IPS-NIHi7 (cell line): ENCODE measurements around the gene TRIP12.
"Not testable (repeated sequence)": the region's sequence is repeated elsewhere in the genome, so short reads cannot be mapped to it uniquely, and the experiment has no call there.

Experiments used
- DNase-seq: peaks from one replicate; pipeline ENCODE4 v3.0.0; 2012; ENCODE audit warnings: mixed read lengths; ENCODE audit errors: extremely low spot score

TRIP12 gene

GRCh38 chr2:229768235-229768634, 153.6 kb downstream of the TRIP12 start:
- no peak for DNase-seq

GRCh38 chr2:229765721-229766120, 156.1 kb downstream of the TRIP12 start:
- DNase-seq: no peak

GRCh38 chr2:229761663-229762062, 160.1 kb downstream of the TRIP12 start:
- DNase-seq: no peak

GRCh38 chr2:229757462-229757861, 164.3 kb downstream of the TRIP12 start:
- DNase-seq: not testable (repeated sequence)

- DNase-seq: no peak
These were observed 168.7 kb downstream of the TRIP12 start for GRCh38 chr2:229752970-229753729.

- DNase-seq: no peak
These were observed 172.0 kb downstream of the TRIP12 start for GRCh38 chr2:229749779-229750178.

GRCh38 chr2:229748950-229749349, 172.9 kb downstream of the TRIP12 start:
- DNase-seq: peak; percentile 26

- DNase-seq: not testable (repeated sequence)
These were observed 179.1 kb downstream of the TRIP12 start for GRCh38 chr2:229742691-229743090.

GRCh38 chr2:229740279-229740678, 181.5 kb downstream of the TRIP12 start:
- DNase-seq: no peak

- no peak for DNase-seq
These were observed 183.7 kb downstream of the TRIP12 start for GRCh38 chr2:229738024-229738625.

GRCh38 chr2:229734410-229734809, 187.4 kb downstream of the TRIP12 start:
- DNase-seq: no peak

GRCh38 chr2:229733611-229734245, 188.1 kb downstream of the TRIP12 start:
- no peak for DNase-seq

- DNase-seq: no peak
These were observed 188.9 kb downstream of the TRIP12 start for GRCh38 chr2:229732897-229733296.

GRCh38 chr2:229731916-229732315, 189.9 kb downstream of the TRIP12 start:
- DNase-seq: no peak

- DNase-seq: no peak
These were observed 190.4 kb downstream of the TRIP12 start for GRCh38 chr2:229731363-229731762.

GRCh38 chr2:229728370-229728769, 193.4 kb downstream of the TRIP12 start:
- no peak for DNase-seq

- DNase-seq: no peak
These were observed 195.2 kb downstream of the TRIP12 start for GRCh38 chr2:229726643-229727042.

GRCh38 chr2:229725716-229726574, 195.9 kb downstream of the TRIP12 start:
- no peak for DNase-seq

- not testable (repeated sequence) for DNase-seq
These were observed 198.6 kb downstream of the TRIP12 start for GRCh38 chr2:229723192-229723591.

- no peak for DNase-seq
These were observed 201.7 kb downstream of the TRIP12 start for GRCh38 chr2:229719926-229720647.

GRCh38 chr2:229718057-229718456, 203.8 kb downstream of the TRIP12 start:
- DNase-seq: no peak
